Neuronal stem cell (in vitro differentiated cells): Measurements from ENCODE around the gene TPD52L1.

Experiments used
- DNase-seq: peaks from one replicate; pipeline ENCODE4 v3.0.0-alpha.2; 2013; ENCODE audit warnings: low spot score
- H2AFZ ChIP-seq: one replicate; pipeline ENCODE4 v1.6.1; 2013; ENCODE audit warnings: mild to moderate bottlenecking, low read length, inconsistent platforms
- H2AK5ac ChIP-seq: 2 replicates; pipeline ENCODE4 v1.6.1; 2013; ENCODE audit warnings: low read depth, mild to moderate bottlenecking, inconsistent platforms, low read length, moderate library complexity, mixed read lengths
- H2BK120ac ChIP-seq: 2 replicates; pipeline ENCODE4 v1.6.1; 2013; ENCODE audit warnings: low read depth, mild to moderate bottlenecking, inconsistent platforms, low read length, moderate library complexity, mixed read lengths
- H2BK12ac ChIP-seq: one replicate; pipeline ENCODE4 v1.6.1; 2013; ENCODE audit warnings: low read length, inconsistent platforms
- H2BK15ac ChIP-seq: 2 replicates; pipeline ENCODE4 v1.6.1; 2013; ENCODE audit warnings: mild to moderate bottlenecking, low read length, inconsistent platforms, mixed read lengths
- H2BK5ac ChIP-seq: one replicate; pipeline ENCODE4 v1.6.1; 2013; ENCODE audit warnings: inconsistent platforms, mild to moderate bottlenecking, low read length, moderate library complexity
- H3K14ac ChIP-seq: one replicate; pipeline ENCODE4 v1.6.1; 2013; ENCODE audit warnings: low read length, inconsistent platforms
- H3K18ac ChIP-seq: 2 replicates; pipeline ENCODE4 v1.6.1; 2013; ENCODE audit warnings: low read length, inconsistent platforms
- H3K23ac ChIP-seq: 2 replicates; pipeline ENCODE4 v1.6.1; 2013; ENCODE audit warnings: low read depth, mild to moderate bottlenecking, mixed read lengths, low read length, inconsistent platforms; ENCODE audit not compliant: poor library complexity
- H3K27ac ChIP-seq: replicated peaks from 3 replicates; pipeline ENCODE4 v1.5.1; 2013; ENCODE audit warnings: low read length, inconsistent platforms
- H3K27me3 ChIP-seq, 3 experiments: 2 replicates each; pipeline ENCODE4 v1.6.1; 2013; ENCODE audit warnings: low read length in 3 of 3, mild to moderate bottlenecking in 2 of 3, inconsistent platforms in 1 of 3, low read depth in 1 of 3, mixed read lengths in 1 of 3, moderate library complexity in 1 of 3; ENCODE audit not compliant: control insufficient read depth in 3 of 3, insufficient read depth in 3 of 3
- H3K36me3 ChIP-seq, 2 donors: replicated peaks in 1 of 2; 2 replicates each; pipeline ENCODE4 v1.6.1; 2013; ENCODE audit warnings: low read length in 2 of 2; ENCODE audit not compliant: control insufficient read depth in 2 of 2, insufficient read depth in 2 of 2
- H3K4ac ChIP-seq: 2 replicates; pipeline ENCODE4 v1.6.1; 2013; ENCODE audit warnings: inconsistent platforms, mild to moderate bottlenecking, low read length, moderate library complexity
- H3K4me1 ChIP-seq, 2 donors: 1 replicate in 1 of 2; 2 replicates in 1 of 2; pipeline ENCODE4 v1.6.1; 2013; ENCODE audit warnings: low read length in 2 of 2, low read depth in 1 of 2; ENCODE audit not compliant: control insufficient read depth in 2 of 2, insufficient read depth in 1 of 2
- H3K4me2 ChIP-seq: one replicate; pipeline ENCODE4 v1.6.1; 2013; ENCODE audit warnings: mild to moderate bottlenecking, low read length, inconsistent platforms; ENCODE audit not compliant: insufficient read depth, poor library complexity, severe bottlenecking
- H3K4me3 ChIP-seq, 2 donors: 2 replicates each; pipeline ENCODE4 v1.5.1; 2013; ENCODE audit warnings: low read length in 2 of 2, mild to moderate bottlenecking in 2 of 2, inconsistent platforms in 1 of 2, moderate library complexity in 1 of 2
- H3K79me1 ChIP-seq: one replicate; pipeline ENCODE4 v1.6.1; 2013; ENCODE audit warnings: low read depth, mild to moderate bottlenecking, inconsistent platforms, low read length, moderate library complexity
- H3K9ac ChIP-seq: one replicate; pipeline ENCODE4 v1.6.1; 2013; ENCODE audit warnings: mild to moderate bottlenecking, low read depth, low read length, inconsistent platforms; ENCODE audit not compliant: poor library complexity
- H3K9me3 ChIP-seq, 2 donors: replicated peaks in 1 of 2; 2 replicates each; pipeline versions ENCODE3 to v1.6.1; 2013; ENCODE audit warnings: low read length in 2 of 2, mild to moderate bottlenecking in 2 of 2, inconsistent platforms in 1 of 2, low read depth in 1 of 2, mixed read lengths in 1 of 2, moderate library complexity in 1 of 2; ENCODE audit not compliant: control insufficient read depth in 2 of 2, insufficient read depth in 1 of 2
- H4K8ac ChIP-seq: one replicate; pipeline ENCODE4 v1.6.1; 2013; ENCODE audit warnings: low read depth, mild to moderate bottlenecking, inconsistent platforms, low read length, moderate library complexity
- H4K91ac ChIP-seq: one replicate; pipeline ENCODE4 v1.6.1; 2013; ENCODE audit warnings: low read length, low read depth, mild to moderate bottlenecking, inconsistent platforms; ENCODE audit not compliant: poor library complexity
- WGBS, 2 donors: extraction: QIAGEN DNeasy Blood & Tissue Kit; methylation state at CpG; one replicate each; pipeline ENCODE4 v1.1.7; 2013; ENCODE audit warnings: missing lambda C conversion rate in 2 of 2, mixed read lengths in 1 of 2; ENCODE audit not compliant: insufficient read length in 2 of 2, insufficient replicate concordance in 1 of 2; ENCODE audit errors: extremely low coverage in 2 of 2; 5-methylcytosine and 5-hydroxymethylcytosine counted together

Gene TPD52L1

DNA sequence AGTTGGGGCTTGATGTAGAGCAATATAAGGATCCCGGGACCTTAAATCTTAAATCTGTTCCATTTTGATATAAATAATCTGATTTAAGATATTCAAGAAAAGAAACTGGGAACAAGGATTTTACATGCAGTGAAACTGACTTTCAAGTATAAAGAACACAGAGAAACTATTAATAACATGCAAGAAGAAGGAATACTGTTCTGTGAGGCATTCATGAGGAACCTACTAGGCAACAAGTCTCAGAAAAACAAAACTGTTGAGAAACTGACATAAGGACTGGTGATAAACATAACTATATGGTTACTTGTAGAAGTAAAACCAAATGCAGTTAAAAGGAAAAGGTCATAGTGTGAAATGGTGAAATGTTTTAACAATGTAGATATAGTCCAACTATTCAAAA lies 132.4 kb downstream of the TPD52L1 start:
- Histone ChIP-seq H3K27ac (no peak overlapping the region), H2AK5ac (no peak overlapping the region), H3K4me1 (no peaks in the 10 kb centered on the region), H3K9ac (no peak overlapping the region), H3K4me2 (no peak overlapping the region), H3K27me3 (no peaks in the 10 kb centered on the region), H3K23ac (no peak overlapping the region), H3K9me3 (peaks cover 0 to 38% of the 10 kb centered on the region in 2 donors), H3K4ac (no peak overlapping the region), H2AFZ (no peak overlapping the region), H3K79me1 (no peaks in the 10 kb centered on the region), H4K8ac (no peak overlapping the region), H3K18ac (no peak overlapping the region), H3K4me3 (no peak overlapping the region), H2BK12ac (no peak overlapping the region), H2BK15ac (no peak overlapping the region), H3K36me3 (peaks cover 9 to 50% of the 10 kb centered on the region in 2 donors), H2BK120ac (no peak overlapping the region), H2BK5ac (no peak overlapping the region), H3K14ac (no peak overlapping the region), H4K91ac (no peak overlapping the region)
- DNase-seq: no peak
- WGBS, 2 donors: no CpG with 5 or more reads among the region's 1 CpG

DNA sequence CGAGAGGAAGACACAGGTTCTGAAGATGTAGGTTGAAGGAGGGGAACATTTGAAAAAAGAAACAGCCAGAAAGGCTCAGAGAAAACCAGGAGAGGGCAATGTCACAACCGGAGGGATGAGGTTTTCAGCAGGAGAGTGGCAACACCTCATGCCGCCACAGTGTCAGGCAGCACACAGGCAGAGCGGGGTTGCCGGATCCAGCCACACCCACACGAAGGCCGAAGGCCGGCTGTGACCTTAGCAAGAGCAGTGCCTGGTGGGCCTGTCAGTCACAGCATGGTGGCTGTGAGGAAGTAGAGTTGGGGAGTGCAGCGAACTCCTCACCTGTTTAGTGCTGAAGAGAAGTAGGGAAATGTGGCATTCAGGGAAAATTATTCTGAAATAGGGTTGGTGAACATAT lies 134.1 kb downstream of the TPD52L1 start:
- no peak for DNase-seq
- Histone ChIP-seq H3K27me3 (no peaks in the 10 kb centered on the region), H3K18ac (no peak overlapping the region), H3K4me3 (peak overlapping the region in 1 of 2 donors; percentile 63), H2AK5ac (no peak overlapping the region), H3K23ac (no peak overlapping the region), H3K27ac (no peak overlapping the region), H3K9ac (peak overlapping the region; percentile 30), H4K91ac (no peak overlapping the region), H3K9me3 (peaks cover 0 to 29% of the 10 kb centered on the region in 2 donors), H3K4ac (no peak overlapping the region), H4K8ac (no peak overlapping the region), H3K79me1 (no peaks in the 10 kb centered on the region), H2BK5ac (no peak overlapping the region), H2BK15ac (no peak overlapping the region), H3K14ac (no peak overlapping the region), H2BK12ac (no peak overlapping the region), H2BK120ac (no peak overlapping the region), H3K4me2 (no peak overlapping the region), H3K4me1 (no peaks in the 10 kb centered on the region), H3K36me3 (peaks cover 18 to 62% of the 10 kb centered on the region in 2 donors), H2AFZ (no peak overlapping the region)
- no CpG with 5 or more reads among the region's 9 CpGs for WGBS, 2 donors

- peaks cover 24 to 92% of the 10 kb centered on the region in 2 donors for H3K36me3 ChIP-seq
- H3K9ac ChIP-seq: no peak overlapping the region
- H4K91ac ChIP-seq: no peak overlapping the region
- no peak overlapping the region for H2BK5ac ChIP-seq
- H2AK5ac ChIP-seq: no peak overlapping the region
- no peaks in the 10 kb centered on the region for H3K27me3 ChIP-seq
- H2AFZ ChIP-seq: no peak overlapping the region
- no peaks in the 10 kb centered on the region for H3K4me1 ChIP-seq
- no peak for DNase-seq
- no peak overlapping the region for H4K8ac ChIP-seq
- H3K18ac ChIP-seq: no peak overlapping the region
- no peak overlapping the region for H3K27ac ChIP-seq
- H3K79me1 ChIP-seq: no peaks in the 10 kb centered on the region
- no peak overlapping the region for H2BK120ac ChIP-seq
- H3K9me3 ChIP-seq: no peaks in the 10 kb centered on the region
- no peak overlapping the region for H2BK15ac ChIP-seq
- H3K4me2 ChIP-seq: no peak overlapping the region
- H3K4me3 ChIP-seq: no peak overlapping the region
- H2BK12ac ChIP-seq: no peak overlapping the region
- H3K14ac ChIP-seq: no peak overlapping the region
- H3K4ac ChIP-seq: no peak overlapping the region
- no peak overlapping the region for H3K23ac ChIP-seq
- WGBS, 2 donors: no CpG with 5 or more reads among the region's 3 CpGs
Measured at GRCh38 chr6:125293587-125293986, 140.0 kb downstream of the TPD52L1 start.

DNA sequence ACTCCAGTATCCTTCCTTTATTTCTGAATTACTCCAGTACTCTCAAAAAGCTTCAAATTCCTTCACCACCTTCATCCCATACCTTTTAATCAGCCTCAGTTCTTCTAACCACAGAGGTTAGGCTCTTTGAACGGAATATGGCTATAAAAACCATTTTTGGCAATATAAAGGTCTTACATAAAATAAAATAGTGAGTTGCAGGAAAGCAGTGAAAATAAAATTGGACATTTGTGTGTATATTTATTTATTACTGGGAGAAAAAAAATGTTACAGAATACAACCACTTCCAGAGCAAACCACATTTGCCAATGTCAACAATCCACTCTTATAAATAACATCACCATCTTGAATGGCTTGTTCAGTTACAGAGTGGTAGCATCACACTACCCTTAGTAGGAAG lies 140.5 kb downstream of the TPD52L1 start:
- Histone ChIP-seq H3K27me3 (no peaks in the 10 kb centered on the region), H2AFZ (no peak overlapping the region), H3K18ac (no peak overlapping the region), H3K9ac (no peak overlapping the region), H3K4me2 (no peak overlapping the region), H2BK12ac (no peak overlapping the region), H2BK120ac (no peak overlapping the region), H3K4me1 (no peaks in the 10 kb centered on the region), H2BK15ac (no peak overlapping the region), H3K14ac (no peak overlapping the region), H2AK5ac (no peak overlapping the region), H2BK5ac (no peak overlapping the region), H4K91ac (no peak overlapping the region), H3K23ac (no peak overlapping the region), H3K36me3 (peaks cover 25 to 96% of the 10 kb centered on the region in 2 donors), H3K4ac (no peak overlapping the region), H3K79me1 (no peaks in the 10 kb centered on the region), H3K4me3 (no peak overlapping the region), H3K9me3 (no peaks in the 10 kb centered on the region), H4K8ac (no peak overlapping the region), H3K27ac (no peak overlapping the region)
- DNase-seq: no peak
- WGBS, 2 donors: no CpG with 5 or more reads among the region's 1 CpG
